ENCODE measurements around the gene IER2.
A peak's percentile ranks its signal among the peaks of the same experiment; 100 is the strongest.

DNA sequence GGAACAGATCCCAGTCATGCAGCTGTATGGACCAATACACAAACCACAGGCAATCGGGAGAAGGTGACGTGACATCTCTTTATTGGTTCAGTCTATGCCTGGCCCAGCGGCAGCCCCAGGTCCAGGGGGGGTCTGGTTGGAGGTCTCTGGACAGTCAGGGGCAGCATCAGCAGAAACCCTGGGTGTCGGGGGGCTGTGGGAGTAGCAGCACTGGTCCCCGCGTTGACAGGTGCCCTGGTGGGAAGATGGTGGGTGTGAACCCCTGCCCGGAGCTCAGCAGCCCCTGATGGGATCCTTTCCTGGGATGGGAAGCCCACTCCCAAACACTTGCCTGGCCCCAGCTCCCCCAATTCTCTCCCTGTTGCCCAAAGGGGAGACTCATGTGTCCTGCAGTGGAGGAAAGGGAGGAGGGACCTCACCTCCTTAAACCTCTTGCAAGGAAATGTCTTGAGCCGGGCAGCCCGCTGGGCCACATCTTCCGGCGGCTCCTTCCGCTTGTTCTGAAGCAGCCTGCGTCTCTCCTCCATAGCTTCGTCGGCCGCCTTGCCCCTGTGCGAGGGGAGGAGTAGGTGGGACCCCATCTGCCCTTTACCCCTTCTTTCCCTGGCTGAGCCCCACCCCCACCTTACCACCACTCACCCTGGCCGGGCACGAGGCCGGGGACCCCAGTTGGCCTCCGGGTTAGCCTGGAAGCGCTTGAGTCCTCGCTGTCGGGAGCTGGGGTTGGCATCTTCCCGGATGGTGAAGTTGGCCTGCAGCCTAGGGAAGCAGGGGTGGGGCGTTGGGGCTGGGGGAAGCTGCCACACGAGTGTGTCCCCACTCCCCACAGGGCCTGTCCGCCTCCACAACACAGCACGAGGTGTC is 45.1 kb upstream of the IER2 start:
- TF ChIP-seq POLR2A (IDR thresholded peaks at IDR 0.05; ENCODE audit: low read length): peak; percentile 28
- TF ChIP-seq GATA1 (IDR thresholded peaks at IDR 0.05; ENCODE audit: low read depth, low read length): no peak
